ENCODE measurements around the gene HTR1D. TPM values are rescaled to one million over a fixed set of nuclear protein-coding genes. Genes with fewer than 3 reads are reported as not detected.

HTR1D gene
- total and polyA plus RNA-seq, 4 donors: 0.05 TPM; not detected in 3

DNA sequence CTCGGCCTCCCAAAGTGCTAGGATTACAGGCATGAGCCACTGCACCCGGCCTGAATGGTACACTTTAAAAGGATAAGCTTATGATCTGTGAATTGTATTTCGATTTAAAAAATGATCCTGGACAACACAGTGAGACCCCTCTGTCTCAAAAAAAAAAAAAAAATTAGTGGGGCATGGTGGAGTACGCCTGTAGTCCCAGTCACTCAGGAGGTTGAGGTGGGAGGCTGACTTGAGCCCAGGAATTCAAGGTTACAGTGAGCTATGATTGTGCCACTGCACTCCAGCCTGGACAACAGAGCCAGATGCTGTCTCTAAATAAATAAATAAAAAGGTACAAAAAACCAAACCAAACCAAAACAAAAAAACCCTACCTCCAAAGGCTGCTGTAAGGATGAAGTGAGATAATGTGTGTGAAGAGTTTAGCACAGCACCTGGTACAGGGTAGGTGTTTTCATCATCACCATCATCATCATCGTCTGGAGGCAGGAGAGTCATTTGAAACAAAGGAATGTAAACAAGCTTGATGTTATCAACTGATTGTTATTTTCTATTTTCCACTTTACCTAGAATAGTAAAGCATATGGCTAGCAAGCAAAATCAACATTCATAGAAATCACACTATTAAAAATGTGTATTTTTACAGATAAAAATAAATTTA, 22.5 kb upstream of the HTR1D start:
- 88% methylated on average over 5 of the region's 5 CpGs for WGBS
- no peaks in the 10 kb centered on the region for H3K27me3 ChIP-seq (ENCODE audit: control insufficient read depth in 4 of 4, insufficient read depth in 4 of 4, low read length in 3 of 4)
- H3K9me3 ChIP-seq (ENCODE audit: control insufficient read depth in 4 of 4, low read length in 3 of 4): no peaks in the 10 kb centered on the region
- H3K27ac ChIP-seq (ENCODE audit: low read depth in 1 of 2, low read length in 2 of 2): no peak overlapping the region
- no peak overlapping the region for H3K9ac ChIP-seq (ENCODE audit: low read depth in 1 of 2, low read length in 2 of 2)
- no peak for DNase-seq (ENCODE audit: low spot score)
- TF ChIP-seq GABPA (IDR thresholded peaks at IDR 0.05 in 1 of 2, conservative IDR thresholded peaks at IDR 0.05 in 1 of 2): no peak
- TF ChIP-seq YY1 (IDR thresholded peaks at IDR 0.05): no peak
- no peak for TF ChIP-seq FOXA2 (IDR thresholded peaks at IDR 0.05)
- TF ChIP-seq NR2F2 (IDR thresholded peaks at IDR 0.05): no peak
- TF ChIP-seq EGR1 (IDR thresholded peaks at IDR 0.05; ENCODE audit: low read depth in 2 of 2): no peak
- TF ChIP-seq, protein P1, sequence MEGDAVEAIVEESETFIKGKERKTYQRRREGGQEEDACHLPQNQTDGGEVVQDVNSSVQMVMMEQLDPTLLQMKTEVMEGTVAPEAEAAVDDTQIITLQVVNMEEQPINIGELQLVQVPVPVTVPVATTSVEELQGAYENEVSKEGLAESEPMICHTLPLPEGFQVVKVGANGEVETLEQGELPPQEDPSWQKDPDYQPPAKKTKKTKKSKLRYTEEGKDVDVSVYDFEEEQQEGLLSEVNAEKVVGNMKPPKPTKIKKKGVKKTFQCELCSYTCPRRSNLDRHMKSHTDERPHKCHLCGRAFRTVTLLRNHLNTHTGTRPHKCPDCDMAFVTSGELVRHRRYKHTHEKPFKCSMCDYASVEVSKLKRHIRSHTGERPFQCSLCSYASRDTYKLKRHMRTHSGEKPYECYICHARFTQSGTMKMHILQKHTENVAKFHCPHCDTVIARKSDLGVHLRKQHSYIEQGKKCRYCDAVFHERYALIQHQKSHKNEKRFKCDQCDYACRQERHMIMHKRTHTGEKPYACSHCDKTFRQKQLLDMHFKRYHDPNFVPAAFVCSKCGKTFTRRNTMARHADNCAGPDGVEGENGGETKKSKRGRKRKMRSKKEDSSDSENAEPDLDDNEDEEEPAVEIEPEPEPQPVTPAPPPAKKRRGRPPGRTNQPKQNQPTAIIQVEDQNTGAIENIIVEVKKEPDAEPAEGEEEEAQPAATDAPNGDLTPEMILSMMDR (IDR thresholded peaks at IDR 0.05; ENCODE audit: low read depth, low read length, missing input control): no peak
- TF ChIP-seq, protein P2, sequence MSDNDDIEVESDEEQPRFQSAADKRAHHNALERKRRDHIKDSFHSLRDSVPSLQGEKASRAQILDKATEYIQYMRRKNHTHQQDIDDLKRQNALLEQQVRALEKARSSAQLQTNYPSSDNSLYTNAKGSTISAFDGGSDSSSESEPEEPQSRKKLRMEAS (IDR thresholded peaks at IDR 0.05): no peak
- TF ChIP-seq SP1 (IDR thresholded peaks at IDR 0.05): no peak
- no peak for TF ChIP-seq RXRA (IDR thresholded peaks at IDR 0.05)
- no peak for TF ChIP-seq TAF1 (conservative IDR thresholded peaks at IDR 0.05)
- TF ChIP-seq, protein P3, sequence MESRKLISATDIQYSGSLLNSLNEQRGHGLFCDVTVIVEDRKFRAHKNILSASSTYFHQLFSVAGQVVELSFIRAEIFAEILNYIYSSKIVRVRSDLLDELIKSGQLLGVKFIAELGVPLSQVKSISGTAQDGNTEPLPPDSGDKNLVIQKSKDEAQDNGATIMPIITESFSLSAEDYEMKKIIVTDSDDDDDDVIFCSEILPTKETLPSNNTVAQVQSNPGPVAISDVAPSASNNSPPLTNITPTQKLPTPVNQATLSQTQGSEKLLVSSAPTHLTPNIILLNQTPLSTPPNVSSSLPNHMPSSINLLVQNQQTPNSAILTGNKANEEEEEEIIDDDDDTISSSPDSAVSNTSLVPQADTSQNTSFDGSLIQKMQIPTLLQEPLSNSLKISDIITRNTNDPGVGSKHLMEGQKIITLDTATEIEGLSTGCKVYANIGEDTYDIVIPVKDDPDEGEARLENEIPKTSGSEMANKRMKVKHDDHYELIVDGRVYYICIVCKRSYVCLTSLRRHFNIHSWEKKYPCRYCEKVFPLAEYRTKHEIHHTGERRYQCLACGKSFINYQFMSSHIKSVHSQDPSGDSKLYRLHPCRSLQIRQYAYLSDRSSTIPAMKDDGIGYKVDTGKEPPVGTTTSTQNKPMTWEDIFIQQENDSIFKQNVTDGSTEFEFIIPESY (IDR thresholded peaks at IDR 0.05): no peak
- TF ChIP-seq HNF4A (conservative IDR thresholded peaks at IDR 0.05): no peak
- TF ChIP-seq FOXA1 (IDR thresholded peaks at IDR 0.05): no peak
- no peak for TF ChIP-seq JUND (IDR thresholded peaks at IDR 0.05)
- no peak for TF ChIP-seq RAD21 (IDR thresholded peaks at IDR 0.05)
- TF ChIP-seq HNF4G (IDR thresholded peaks at IDR 0.05): no peak
- TF ChIP-seq, protein P4, sequence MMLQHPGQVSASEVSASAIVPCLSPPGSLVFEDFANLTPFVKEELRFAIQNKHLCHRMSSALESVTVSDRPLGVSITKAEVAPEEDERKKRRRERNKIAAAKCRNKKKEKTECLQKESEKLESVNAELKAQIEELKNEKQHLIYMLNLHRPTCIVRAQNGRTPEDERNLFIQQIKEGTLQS (IDR thresholded peaks at IDR 0.05): no peak
- TF ChIP-seq, protein P5, sequence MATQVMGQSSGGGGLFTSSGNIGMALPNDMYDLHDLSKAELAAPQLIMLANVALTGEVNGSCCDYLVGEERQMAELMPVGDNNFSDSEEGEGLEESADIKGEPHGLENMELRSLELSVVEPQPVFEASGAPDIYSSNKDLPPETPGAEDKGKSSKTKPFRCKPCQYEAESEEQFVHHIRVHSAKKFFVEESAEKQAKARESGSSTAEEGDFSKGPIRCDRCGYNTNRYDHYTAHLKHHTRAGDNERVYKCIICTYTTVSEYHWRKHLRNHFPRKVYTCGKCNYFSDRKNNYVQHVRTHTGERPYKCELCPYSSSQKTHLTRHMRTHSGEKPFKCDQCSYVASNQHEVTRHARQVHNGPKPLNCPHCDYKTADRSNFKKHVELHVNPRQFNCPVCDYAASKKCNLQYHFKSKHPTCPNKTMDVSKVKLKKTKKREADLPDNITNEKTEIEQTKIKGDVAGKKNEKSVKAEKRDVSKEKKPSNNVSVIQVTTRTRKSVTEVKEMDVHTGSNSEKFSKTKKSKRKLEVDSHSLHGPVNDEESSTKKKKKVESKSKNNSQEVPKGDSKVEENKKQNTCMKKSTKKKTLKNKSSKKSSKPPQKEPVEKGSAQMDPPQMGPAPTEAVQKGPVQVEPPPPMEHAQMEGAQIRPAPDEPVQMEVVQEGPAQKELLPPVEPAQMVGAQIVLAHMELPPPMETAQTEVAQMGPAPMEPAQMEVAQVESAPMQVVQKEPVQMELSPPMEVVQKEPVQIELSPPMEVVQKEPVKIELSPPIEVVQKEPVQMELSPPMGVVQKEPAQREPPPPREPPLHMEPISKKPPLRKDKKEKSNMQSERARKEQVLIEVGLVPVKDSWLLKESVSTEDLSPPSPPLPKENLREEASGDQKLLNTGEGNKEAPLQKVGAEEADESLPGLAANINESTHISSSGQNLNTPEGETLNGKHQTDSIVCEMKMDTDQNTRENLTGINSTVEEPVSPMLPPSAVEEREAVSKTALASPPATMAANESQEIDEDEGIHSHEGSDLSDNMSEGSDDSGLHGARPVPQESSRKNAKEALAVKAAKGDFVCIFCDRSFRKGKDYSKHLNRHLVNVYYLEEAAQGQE (IDR thresholded peaks at IDR 0.05): no peak
- no peak overlapping the region for H3K4me3 ChIP-seq (ENCODE audit: low read depth in 1 of 3, low read length in 3 of 3)
- no peaks in the 10 kb centered on the region for H3K4me1 ChIP-seq (ENCODE audit: control insufficient read depth in 4 of 4, insufficient read depth in 4 of 4, low read length in 3 of 4)
- no peaks in the 10 kb centered on the region for H3K36me3 ChIP-seq (ENCODE audit: control insufficient read depth in 4 of 4, insufficient read depth in 3 of 4, low read depth in 1 of 4, low read length in 3 of 4)
